ENCODE data around the gene KLHDC3. TPM values are rescaled to one million over a fixed set of nuclear protein-coding genes. Genes with fewer than 3 reads are reported as not detected.

The KLHDC3 gene
- total and polyA plus RNA-seq, 9 of the 15 experiments (the other 6 are each of a cell fraction or from before 2014, with no cell fraction given), result 4.5 to 171 (median 107) TPM

DNA sequence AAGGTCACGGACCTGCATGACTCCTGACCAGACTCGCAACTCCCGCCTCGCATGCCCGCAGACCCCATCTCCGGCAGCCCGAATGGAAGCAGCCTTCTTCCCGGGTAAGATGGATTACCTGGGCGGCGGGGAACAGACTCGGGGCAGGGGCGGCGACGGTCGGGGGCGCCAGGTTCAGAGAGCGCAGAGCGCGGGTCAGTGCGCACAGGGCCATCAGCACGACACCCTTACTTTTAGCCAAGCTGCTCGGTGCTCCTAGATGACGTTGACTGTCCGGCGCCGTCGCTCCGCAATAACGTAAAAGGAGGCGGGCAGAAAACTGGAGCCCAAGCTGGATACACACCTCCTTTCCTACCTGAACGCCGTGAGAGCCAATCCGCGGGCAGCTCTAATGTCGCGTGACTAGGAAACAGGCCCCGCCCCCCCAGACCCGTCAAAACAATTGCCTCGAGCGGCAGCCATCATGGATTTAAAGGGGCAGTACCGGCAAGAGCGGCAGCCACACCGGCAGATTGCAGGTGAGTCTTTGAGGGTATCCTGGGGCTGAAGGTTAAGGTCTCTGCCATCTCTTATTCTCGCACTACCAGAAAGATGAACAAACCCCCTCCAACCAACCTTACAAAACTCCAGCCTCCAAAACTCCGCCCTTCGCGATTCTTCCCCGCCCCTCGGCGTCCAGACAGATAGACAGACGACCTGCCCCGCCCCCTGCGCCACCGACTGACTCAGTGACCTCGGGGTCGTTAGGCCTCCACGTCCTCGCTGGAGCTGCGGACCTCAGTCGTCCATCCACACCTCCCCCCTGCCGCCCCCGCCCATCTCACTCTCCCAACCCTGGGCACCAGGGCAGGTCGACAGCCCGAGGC is 45.4 kb downstream of the KLHDC3 start, which contains the start of the genes KLC4 and MRPL2 (continued):
- no peak for TF ChIP-seq BDP1 (IDR thresholded peaks at IDR 0.05; ENCODE audit: insufficient read depth, insufficient read length)
- peak; percentile 95 for TF ChIP-seq KDM2B (CRISPR knock-in tag; IDR thresholded peaks at IDR 0.05)
- TF ChIP-seq NFIX (CRISPR knock-in tag; IDR thresholded peaks at IDR 0.05; ENCODE audit: low read depth), result no peak
- TF ChIP-seq L3MBTL2 (IDR thresholded peaks at IDR 0.05), result peak; percentile 9; the same call in 1 of the 2 replicates
- TF ChIP-seq, protein P1, sequence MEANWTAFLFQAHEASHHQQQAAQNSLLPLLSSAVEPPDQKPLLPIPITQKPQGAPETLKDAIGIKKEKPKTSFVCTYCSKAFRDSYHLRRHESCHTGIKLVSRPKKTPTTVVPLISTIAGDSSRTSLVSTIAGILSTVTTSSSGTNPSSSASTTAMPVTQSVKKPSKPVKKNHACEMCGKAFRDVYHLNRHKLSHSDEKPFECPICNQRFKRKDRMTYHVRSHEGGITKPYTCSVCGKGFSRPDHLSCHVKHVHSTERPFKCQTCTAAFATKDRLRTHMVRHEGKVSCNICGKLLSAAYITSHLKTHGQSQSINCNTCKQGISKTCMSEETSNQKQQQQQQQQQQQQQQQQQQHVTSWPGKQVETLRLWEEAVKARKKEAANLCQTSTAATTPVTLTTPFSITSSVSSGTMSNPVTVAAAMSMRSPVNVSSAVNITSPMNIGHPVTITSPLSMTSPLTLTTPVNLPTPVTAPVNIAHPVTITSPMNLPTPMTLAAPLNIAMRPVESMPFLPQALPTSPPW (CRISPR knock-in tag; IDR thresholded peaks at IDR 0.05), result peak; percentile 64; the same call in 1 of the 2 replicates
- TF ChIP-seq MYC (IDR thresholded peaks at IDR 0.05; ENCODE audit: low read depth, low read length), result peak; percentile 88
- no peak; the same call in 1 of the 2 replicates for TF ChIP-seq MYC (CRISPR knock-in tag; IDR thresholded peaks at IDR 0.05; ENCODE audit: borderline replicate concordance, low read depth)
- TF ChIP-seq KAT8 (IDR thresholded peaks at IDR 0.05; ENCODE audit: low read depth), result no peak; the same call in 1 of the 2 replicates
- no peak for TF ChIP-seq SMARCA4 (IDR thresholded peaks at IDR 0.05)
- TF ChIP-seq FOSL1 (tag; conservative IDR thresholded peaks at IDR 0.05), result peak; percentile 78
- TF ChIP-seq FOXA1 (IDR thresholded peaks at IDR 0.05; ENCODE audit: borderline replicate concordance), result no peak
- TF ChIP-seq ZNF133 (CRISPR knock-in tag; IDR thresholded peaks at IDR 0.05), result no peak
- TF ChIP-seq HMG20A (CRISPR knock-in tag; conservative IDR thresholded peaks at IDR 0.05), result no peak
- no peak for TF ChIP-seq SRSF9 (IDR thresholded peaks at IDR 0.05; ENCODE audit: borderline replicate concordance, low read depth, low read length)
- no peak for TF ChIP-seq BCLAF1 (IDR thresholded peaks at IDR 0.05; ENCODE audit: borderline replicate concordance in 1 of 2, control insufficient read depth in 1 of 2, low read depth in 2 of 2, low read length in 1 of 2)
- no peak for TF ChIP-seq SMARCA5 (IDR thresholded peaks at IDR 0.05)
- TF ChIP-seq PTBP1 (IDR thresholded peaks at IDR 0.05; ENCODE audit: low read depth, low read length), result no peak
- 0 out of 2 replicates have a peak, but pooled peaks have one; percentile 8 for TF ChIP-seq KLF13 (tag; IDR thresholded peaks at IDR 0.05; ENCODE audit: borderline replicate concordance, low read depth)
- TF ChIP-seq ZBTB7A (IDR thresholded peaks at IDR 0.05; ENCODE audit: borderline replicate concordance, control insufficient read depth, low read depth, low read length), result peak; percentile 90; the same call in 1 of the 2 replicates
- no peak for TF ChIP-seq ZNF316 (IDR thresholded peaks at IDR 0.05)
- TF ChIP-seq, protein P2, sequence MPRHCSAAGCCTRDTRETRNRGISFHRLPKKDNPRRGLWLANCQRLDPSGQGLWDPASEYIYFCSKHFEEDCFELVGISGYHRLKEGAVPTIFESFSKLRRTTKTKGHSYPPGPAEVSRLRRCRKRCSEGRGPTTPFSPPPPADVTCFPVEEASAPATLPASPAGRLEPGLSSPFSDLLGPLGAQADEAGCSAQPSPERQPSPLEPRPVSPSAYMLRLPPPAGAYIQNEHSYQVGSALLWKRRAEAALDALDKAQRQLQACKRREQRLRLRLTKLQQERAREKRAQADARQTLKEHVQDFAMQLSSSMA (CRISPR knock-in tag; IDR thresholded peaks at IDR 0.05), result no peak
- peak; percentile 78 for TF ChIP-seq SAP30 (IDR thresholded peaks at IDR 0.05; ENCODE audit: borderline replicate concordance, insufficient read depth, low read depth, low read length, poor library complexity, severe bottlenecking)
- no peak for TF ChIP-seq SPI1 (IDR thresholded peaks at IDR 0.05; ENCODE audit: borderline replicate concordance, low read depth, low read length)
- TF ChIP-seq TRIM24 (IDR thresholded peaks at IDR 0.05), result no peak
